GM12891 (cell line): ENCODE data around the gene BSX. TPM values are rescaled to one million over a fixed set of nuclear protein-coding genes. Genes with fewer than 3 reads are reported as not detected.

ENCODE experiments used
- DNase-seq: peaks from one replicate; pipeline ENCODE4 v3.0.0; 2011; ENCODE audit warnings: low spot score; ENCODE audit not compliant: insufficient read length
- FAIRE-seq: peaks from 2 replicates; lab custom pipeline; 2011; peaks lifted over from hg19 to GRCh38; lab: Jason Lieb, UNC
- PAX5 ChIP-seq: IDR thresholded peaks from 2 replicates; pipeline ENCODE4 v1.6.1; 2011; ENCODE audit warnings: low read length, moderate library complexity, mild to moderate bottlenecking; ENCODE audit not compliant: insufficient read depth, severe bottlenecking
- POLR2A ChIP-seq: IDR thresholded peaks from 2 replicates; pipeline ENCODE4 v1.6.1; 2011; ENCODE audit warnings: low read depth, low read length, control low read depth
- POLR2AphosphoS5 ChIP-seq: IDR thresholded peaks from 2 replicates; pipeline ENCODE4 v1.6.1; 2011; ENCODE audit warnings: low read depth, low read length, control low read depth
- POU2F2 ChIP-seq: IDR thresholded peaks from 2 replicates; pipeline ENCODE4 v1.6.1; 2011; ENCODE audit warnings: low read depth, mild to moderate bottlenecking, control low read depth, low read length, moderate library complexity
- SPI1 ChIP-seq: IDR thresholded peaks from 2 replicates; pipeline ENCODE4 v1.6.1; 2011; ENCODE audit warnings: low read depth, low read length, control low read depth
- TAF1 ChIP-seq: IDR thresholded peaks from 2 replicates; pipeline ENCODE4 v1.6.1; 2011; ENCODE audit warnings: low read depth, low read length, control low read depth
- polyA plus RNA-seq: library from polyadenylated mRNA; unstranded; fragments of >200 nt; gene quantifications from one replicate; pipeline ENCODE4 v1.2.1, GENCODE V29; 2012; ENCODE audit warnings: low read depth, missing spikeins, inconsistent platforms; ENCODE audit not compliant: missing spikeins

Gene BSX
- polyA plus RNA-seq: not detected

- no peak for TF ChIP-seq PAX5
- no peak for TF ChIP-seq POU2F2
- TF ChIP-seq POLR2AphosphoS5: no peak
- no peak for TF ChIP-seq POLR2A
- TF ChIP-seq TAF1: no peak
- no peak for TF ChIP-seq SPI1
- DNase-seq (peak; percentile 50), FAIRE-seq (no peak)
Observed at GRCh38 chr11:122981388-122982264, at the start of gene BSX. BSX (minus strand) TSS chr11:122981834; CDS start chr11:122981671, 163 bp downstream.

DNA sequence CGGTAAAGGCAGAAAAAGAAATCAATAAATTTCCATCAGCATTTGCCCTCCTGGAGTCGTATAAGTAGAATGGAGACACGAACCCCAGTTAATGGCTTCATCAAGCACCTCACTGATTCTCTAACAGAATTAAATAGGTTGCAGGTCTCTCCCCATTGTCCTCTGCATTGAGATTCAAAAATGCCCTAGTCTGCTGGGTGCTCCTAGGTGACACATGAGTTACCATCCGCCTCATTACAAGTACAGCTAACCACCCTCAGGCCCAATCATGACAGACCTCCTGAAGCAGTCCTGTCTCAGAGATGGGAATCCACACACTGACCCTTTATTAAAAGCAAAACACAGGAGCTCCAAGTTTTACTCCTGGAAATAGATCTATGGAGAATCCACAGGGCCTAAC lies 48.9 kb upstream of the BSX start:
- FAIRE-seq (no peak), DNase-seq (no peak)
- no peak for TF ChIP-seq TAF1
- no peak for TF ChIP-seq POLR2AphosphoS5
- no peak for TF ChIP-seq PAX5
- no peak for TF ChIP-seq POU2F2
- no peak for TF ChIP-seq SPI1
- TF ChIP-seq POLR2A: no peak

GRCh38 chr11:123020968-123021367 lies 39.3 kb upstream of the BSX start:
- TF ChIP-seq POLR2A (no peak), POU2F2 (no peak), POLR2AphosphoS5 (no peak), TAF1 (no peak), PAX5 (no peak), SPI1 (peak; percentile 80)
- DNase-seq: peak; percentile 53
- peak; percentile 91 for FAIRE-seq

GRCh38 chr11:123018702-123019101 lies 37.1 kb upstream of the BSX start:
- FAIRE-seq (no peak), DNase-seq (no peak)
- TF ChIP-seq POLR2A: no peak
- no peak for TF ChIP-seq TAF1
- TF ChIP-seq POU2F2: no peak
- TF ChIP-seq POLR2AphosphoS5: no peak
- no peak for TF ChIP-seq PAX5

GRCh38 chr11:123011510-123011909 lies 29.9 kb upstream of the BSX start:
- DNase-seq (no peak), FAIRE-seq (no peak)
- no peak for TF ChIP-seq SPI1
- no peak for TF ChIP-seq POLR2AphosphoS5
- no peak for TF ChIP-seq POU2F2
- no peak for TF ChIP-seq PAX5
- TF ChIP-seq TAF1: no peak
- no peak for TF ChIP-seq POLR2A

DNA sequence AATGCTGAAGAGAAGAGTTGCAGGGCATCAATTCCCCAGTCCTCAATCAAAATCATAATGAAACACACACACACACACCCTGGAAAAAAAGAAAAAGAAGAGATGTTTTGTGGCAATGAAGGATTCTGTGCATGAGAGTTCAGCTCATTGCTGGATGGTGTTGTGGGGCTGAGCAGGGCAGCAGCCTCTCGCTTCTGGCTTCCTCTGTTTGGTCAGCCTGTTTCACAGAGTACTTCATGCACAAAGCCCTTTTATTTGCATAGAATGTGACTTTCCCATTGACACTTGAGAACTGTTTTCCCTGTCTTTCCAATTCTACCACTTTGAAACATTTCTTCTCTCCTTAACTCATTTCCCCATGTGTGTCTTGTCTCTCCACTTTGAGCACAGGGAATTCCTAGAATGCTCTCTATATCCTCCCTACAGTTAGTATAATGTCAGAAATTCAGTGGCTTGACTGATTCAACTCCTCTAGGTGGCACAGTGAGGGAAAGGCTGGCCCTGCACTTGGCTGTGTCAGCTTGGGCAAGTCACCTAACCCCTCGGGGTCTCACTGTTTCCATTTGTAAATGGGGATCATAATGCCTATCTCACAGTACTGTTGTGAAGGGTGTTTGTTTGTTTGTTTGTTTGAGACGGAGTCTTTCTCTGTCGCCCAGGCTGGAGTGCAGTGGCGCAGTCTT lies 25.4 kb upstream of the BSX start:
- DNase-seq (no peak), FAIRE-seq (no peak)
- TF ChIP-seq POLR2AphosphoS5 (no peak), TAF1 (no peak), PAX5 (no peak), POU2F2 (no peak)

- FAIRE-seq (no peak), DNase-seq (no peak)
- TF ChIP-seq PAX5: no peak
- no peak for TF ChIP-seq POU2F2
- TF ChIP-seq SPI1: no peak
- no peak for TF ChIP-seq TAF1
- no peak for TF ChIP-seq POLR2A
- TF ChIP-seq POLR2AphosphoS5: no peak
Observed at GRCh38 chr11:123000721-123001120, 19.1 kb upstream of the BSX start.

- DNase-seq: no peak
- TF ChIP-seq PAX5 (no peak), POLR2A (no peak), POU2F2 (no peak), SPI1 (no peak), POLR2AphosphoS5 (no peak), TAF1 (no peak)
- FAIRE-seq: no peak
Observed at GRCh38 chr11:122998727-122999366, 17.2 kb upstream of the BSX start.

GRCh38 chr11:122995526-122995925 lies 13.9 kb upstream of the BSX start:
- DNase-seq (no peak), FAIRE-seq (no peak)
- no peak for TF ChIP-seq TAF1
- TF ChIP-seq POLR2AphosphoS5: no peak
- TF ChIP-seq POU2F2: no peak
- no peak for TF ChIP-seq PAX5
- TF ChIP-seq POLR2A: no peak
- no peak for TF ChIP-seq SPI1
